AG10803 (cell line): Measurements from ENCODE around the gene RPGRIP1L.

Source experiments
- DNase-seq: peaks from one replicate; pipeline ENCODE4 v3.0.0; 2010; ENCODE audit warnings: low read depth
- H3K4me3 ChIP-seq: 2 replicates; pipeline ENCODE4 v1.5.1; 2011; ENCODE audit warnings: mild to moderate bottlenecking, low read length, control low read depth
- TF ChIP-seq, protein P1 (sequence below): conservative IDR thresholded peaks from 2 replicates; pipeline ENCODE4 v1.5.1; 2011; ENCODE audit warnings: mild to moderate bottlenecking, low read length, control low read depth, inconsistent platforms

The RPGRIP1L gene

GRCh38 chr16:53571763-53572162 lies 131.9 kb downstream of the RPGRIP1L start:
- no peak for DNase-seq
- no peak overlapping the region for H3K4me3 ChIP-seq
- TF ChIP-seq, protein P1, sequence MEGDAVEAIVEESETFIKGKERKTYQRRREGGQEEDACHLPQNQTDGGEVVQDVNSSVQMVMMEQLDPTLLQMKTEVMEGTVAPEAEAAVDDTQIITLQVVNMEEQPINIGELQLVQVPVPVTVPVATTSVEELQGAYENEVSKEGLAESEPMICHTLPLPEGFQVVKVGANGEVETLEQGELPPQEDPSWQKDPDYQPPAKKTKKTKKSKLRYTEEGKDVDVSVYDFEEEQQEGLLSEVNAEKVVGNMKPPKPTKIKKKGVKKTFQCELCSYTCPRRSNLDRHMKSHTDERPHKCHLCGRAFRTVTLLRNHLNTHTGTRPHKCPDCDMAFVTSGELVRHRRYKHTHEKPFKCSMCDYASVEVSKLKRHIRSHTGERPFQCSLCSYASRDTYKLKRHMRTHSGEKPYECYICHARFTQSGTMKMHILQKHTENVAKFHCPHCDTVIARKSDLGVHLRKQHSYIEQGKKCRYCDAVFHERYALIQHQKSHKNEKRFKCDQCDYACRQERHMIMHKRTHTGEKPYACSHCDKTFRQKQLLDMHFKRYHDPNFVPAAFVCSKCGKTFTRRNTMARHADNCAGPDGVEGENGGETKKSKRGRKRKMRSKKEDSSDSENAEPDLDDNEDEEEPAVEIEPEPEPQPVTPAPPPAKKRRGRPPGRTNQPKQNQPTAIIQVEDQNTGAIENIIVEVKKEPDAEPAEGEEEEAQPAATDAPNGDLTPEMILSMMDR = no peak

- DNase-seq = peak; percentile 44
- TF ChIP-seq, protein P1 = no peak
- H3K4me3 ChIP-seq = no peak overlapping the region
Observed at GRCh38 chr16:53566552-53567245, 137.0 kb downstream of the RPGRIP1L start.

DNA sequence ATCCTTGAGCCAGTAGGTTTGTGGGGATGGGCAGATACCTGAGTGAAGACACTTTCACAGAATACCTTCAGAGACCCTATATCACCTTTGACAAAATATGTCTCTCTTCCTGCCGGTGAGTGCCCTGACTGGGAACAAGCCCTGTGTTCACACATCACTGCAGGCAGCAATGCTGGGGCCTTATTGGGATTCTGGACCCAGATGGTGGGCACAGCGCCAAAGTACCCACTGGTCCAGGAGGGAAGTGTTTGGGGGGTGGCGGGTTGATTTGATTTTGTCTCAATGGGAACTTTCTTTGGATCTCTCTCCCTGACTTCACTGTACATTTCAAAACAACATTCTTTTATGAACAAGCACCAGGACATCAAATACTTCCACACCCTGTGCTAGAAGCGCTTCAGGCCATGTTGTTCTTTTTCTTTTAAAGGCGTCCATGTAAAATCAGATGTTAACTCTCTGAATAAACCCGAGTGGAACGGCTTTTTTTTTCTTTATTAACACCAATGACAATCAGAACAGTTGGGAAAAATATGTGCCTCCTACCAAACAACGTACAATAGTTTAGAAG lies 138.3 kb downstream of the RPGRIP1L start:
- no peak overlapping the region for H3K4me3 ChIP-seq
- TF ChIP-seq, protein P1 = no peak
- DNase-seq = peak; percentile 31

- TF ChIP-seq, protein P1 = no peak
- DNase-seq = no peak
Observed at GRCh38 chr16:53563426-53563825, 140.2 kb downstream of the RPGRIP1L start.

GRCh38 chr16:53561101-53561888 lies 142.4 kb downstream of the RPGRIP1L start:
- no peak for DNase-seq

More at GRCh38 chr16:53563426-53563825, 140.2 kb downstream of the RPGRIP1L start:
- H3K4me3 ChIP-seq = no peak overlapping the region

DNA sequence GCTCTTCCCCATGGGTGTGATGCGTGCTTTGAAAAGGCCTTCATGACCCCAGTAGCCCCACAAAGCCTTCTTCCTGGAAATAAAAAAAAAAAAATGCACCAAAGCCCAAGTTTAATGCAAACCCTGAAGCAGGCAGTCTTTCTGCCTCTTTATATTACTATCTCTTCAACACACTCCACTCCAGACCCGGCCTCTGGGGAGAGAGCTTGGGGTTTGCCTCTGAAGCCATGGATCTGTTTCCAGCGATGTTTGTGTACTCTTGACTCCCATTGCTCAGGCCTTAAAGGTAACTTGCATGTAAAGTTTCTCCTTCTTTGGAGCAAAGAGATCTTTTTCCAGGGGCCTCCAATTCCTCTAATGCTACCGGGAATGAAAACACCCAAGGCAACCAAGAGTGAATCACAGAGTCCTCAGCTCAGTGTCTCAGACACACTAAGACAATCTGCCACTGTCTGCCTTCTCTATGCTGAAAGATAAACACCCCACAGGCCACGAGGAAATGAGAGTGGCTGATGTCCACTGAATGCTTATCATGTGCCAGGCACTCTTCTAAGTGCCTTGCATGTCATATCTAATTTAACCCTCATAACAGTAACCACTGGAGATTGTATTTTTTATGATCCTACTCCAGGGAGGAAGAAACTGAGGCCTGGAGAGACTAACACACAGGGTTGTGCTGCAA lies 144.2 kb downstream of the RPGRIP1L start:
- DNase-seq = no peak
- TF ChIP-seq, protein P1 = no peak
- H3K4me3 ChIP-seq = no peak overlapping the region

More at GRCh38 chr16:53561101-53561888, 142.4 kb downstream of the RPGRIP1L start:
- TF ChIP-seq, protein P1 = no peak
- no peak overlapping the region for H3K4me3 ChIP-seq
